Hepatocyte (in vitro differentiated cells): ENCODE results near the gene PRPS2. TPM values are rescaled to one million over a fixed set of nuclear protein-coding genes. Genes with fewer than 3 reads are reported as not detected.

Experiments used
- DNase-seq: peaks from one replicate; pipeline ENCODE4 v3.0.0-alpha.2; 2016; ENCODE audit warnings: low spot score
- H2AFZ ChIP-seq: fragments of 200-600 bp; sonication (generic); 2 replicates; pipeline ENCODE4 v1.6.0; 2016; ENCODE audit warnings: antibody characterized with exemption, mild to moderate bottlenecking
- H3K27ac ChIP-seq: fragments of 200-600 bp; sonication (generic); 2 replicates; pipeline ENCODE4 v1.5.1; 2016; ENCODE audit warnings: mild to moderate bottlenecking
- H3K27me3 ChIP-seq: fragments of 200-600 bp; sonication (generic); 2 replicates; pipeline ENCODE4 v1.6.1; 2016
- H3K36me3 ChIP-seq: fragments of 200-600 bp; sonication (generic); replicated peaks from 2 replicates; pipeline ENCODE4 v1.5.1; 2016; ENCODE audit warnings: low read depth; ENCODE audit not compliant: insufficient read depth
- H3K4me1 ChIP-seq: fragments of 200-600 bp; sonication (generic); 2 replicates; pipeline ENCODE4 v1.5.1; 2016; ENCODE audit warnings: mild to moderate bottlenecking, moderate library complexity; ENCODE audit not compliant: insufficient read depth
- H3K4me2 ChIP-seq: fragments of 200-600 bp; sonication (generic); 2 replicates; pipeline ENCODE4 v1.6.0; 2016
- H3K4me3 ChIP-seq: fragments of 200-600 bp; sonication (generic); 2 replicates; pipeline ENCODE4 v1.5.1; 2016; ENCODE audit warnings: mild to moderate bottlenecking
- H3K79me2 ChIP-seq: fragments of 200-600 bp; sonication (generic); 2 replicates; pipeline ENCODE4 v1.6.0; 2017; ENCODE audit warnings: mild to moderate bottlenecking
- H3K9me2 ChIP-seq: fragments of 200-600 bp; sonication (generic); replicated peaks from 2 replicates; pipeline ENCODE4 v1.6.0; 2017; ENCODE audit warnings: mild to moderate bottlenecking; ENCODE audit not compliant: insufficient read depth
- H3K9me3 ChIP-seq: fragments of 200-600 bp; sonication (generic); 2 replicates; pipeline ENCODE4 v1.5.1; 2016; ENCODE audit warnings: low read depth, mild to moderate bottlenecking
- H4K20me1 ChIP-seq: fragments of 200-600 bp; sonication (generic); 2 replicates; pipeline ENCODE4 v1.6.0; 2016; ENCODE audit warnings: mild to moderate bottlenecking; ENCODE audit not compliant: insufficient read depth, poor library complexity, severe bottlenecking
- CTCF ChIP-seq: fragments of 200-600 bp; sonication (generic); IDR thresholded peaks from 2 replicates; pipeline ENCODE4 v1.5.1; 2016; ENCODE audit warnings: antibody characterized with exemption, mild to moderate bottlenecking; ENCODE audit not compliant: poor library complexity
- EZH2 ChIP-seq: fragments of 200-600 bp; sonication (generic); IDR thresholded peaks from 2 replicates; pipeline ENCODE4 v1.6.1; 2016; ENCODE audit warnings: antibody characterized with exemption, mild to moderate bottlenecking, borderline replicate concordance
- EZH2phosphoT487 ChIP-seq: fragments of 200-600 bp; sonication (generic); IDR thresholded peaks from one replicate; pipeline ENCODE4 v1.6.1; 2018; ENCODE audit warnings: antibody characterized with exemption, mild to moderate bottlenecking, low read depth, moderate library complexity; ENCODE audit not compliant: unreplicated experiment, severe bottlenecking
- WGBS: methylation state at CpG from one replicate; pipeline ENCODE4 v1.1.6; 2016; ENCODE audit warnings: low lambda C conversion rate; ENCODE audit errors: missing lambda C conversion rate; 5-methylcytosine and 5-hydroxymethylcytosine counted together
- polyA plus RNA-seq: library from polyadenylated mRNA; unstranded; fragments of >200 nt; fragmentation: Nextera tagmentation; extraction: Ambion mirVana; gene quantifications from 2 replicates; pipeline ENCODE4 v1.2.1, GENCODE V29; 2016
- total RNA-seq: library from RNA; depleted of rRNA; stranded (reverse); fragments of >200 nt; gene quantifications from 2 replicates; pipeline ENCODE4 v1.2.3, GENCODE V29; 2014

Gene PRPS2
- total and polyA plus RNA-seq, 2 experiments from 2014 or later: 60.8 to 64.1 TPM

DNA sequence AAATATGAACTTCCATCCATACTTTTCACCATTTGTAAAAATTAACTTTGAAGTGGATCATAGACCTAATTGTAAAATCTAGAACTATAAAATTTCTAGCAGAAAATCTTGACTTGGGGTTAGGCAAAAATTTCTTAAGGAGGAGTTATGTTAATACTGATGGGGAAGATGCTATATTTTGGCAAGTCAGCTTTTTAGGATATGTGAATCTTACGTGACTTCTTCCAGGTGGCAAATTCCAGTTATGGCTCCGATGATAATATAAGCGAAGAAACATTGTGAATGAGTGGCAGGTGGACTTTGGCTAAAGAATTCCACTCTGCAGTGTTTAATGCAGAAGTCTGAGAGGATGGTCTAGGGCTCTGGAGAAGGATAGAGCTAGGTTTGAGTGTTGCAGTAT, 1.5 kb downstream of the PRPS2 start:
- no peak overlapping the region for H2AFZ ChIP-seq
- peaks cover 14% of the 10 kb centered on the region for H3K79me2 ChIP-seq
- no peaks in the 10 kb centered on the region for H3K36me3 ChIP-seq
- H3K4me1 ChIP-seq: no peaks in the 10 kb centered on the region
- H3K27ac ChIP-seq: no peak overlapping the region
- WGBS: 69% methylated on average over 3 of the region's 3 CpGs
- peak overlapping the region; percentile 77 for H3K4me2 ChIP-seq
- no peak for DNase-seq
- no peaks in the 10 kb centered on the region for H3K9me2 ChIP-seq
- H4K20me1 ChIP-seq: no peaks in the 10 kb centered on the region
- no peaks in the 10 kb centered on the region for H3K27me3 ChIP-seq
- no peaks in the 10 kb centered on the region for H3K9me3 ChIP-seq
- no peak overlapping the region for H3K4me3 ChIP-seq
- TF ChIP-seq EZH2phosphoT487 (no peak), CTCF (no peak), EZH2 (no peak)

DNA sequence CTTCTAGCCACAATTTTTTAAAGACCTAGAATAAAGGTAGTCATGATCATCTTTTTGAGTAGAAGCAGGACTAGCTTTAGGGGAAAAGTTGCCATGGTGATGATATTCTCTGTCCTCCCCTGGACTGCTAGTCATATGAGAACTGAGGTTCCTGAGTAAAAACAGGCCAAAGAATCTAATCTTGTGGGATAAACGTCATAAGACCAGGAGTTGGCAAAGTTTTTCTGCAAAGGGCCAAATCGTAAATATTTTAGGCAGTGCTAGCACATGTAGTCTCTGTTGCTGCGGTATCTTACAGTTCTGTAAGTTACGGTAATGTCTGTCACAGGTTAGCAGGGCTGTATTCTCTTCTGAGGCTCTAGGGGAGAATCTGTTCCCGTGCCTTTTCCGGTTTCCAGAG, 3.4 kb downstream of the PRPS2 start:
- no peaks in the 10 kb centered on the region for H3K9me3 ChIP-seq
- WGBS: 70% methylated on average over 6 of the region's 6 CpGs
- no peak for TF ChIP-seq EZH2phosphoT487
- no peak for TF ChIP-seq EZH2
- TF ChIP-seq CTCF: no peak

GRCh38 chrX:12798601-12799000, 7.4 kb downstream of the PRPS2 start:
- Histone ChIP-seq H3K27me3 (no peaks in the 10 kb centered on the region), H3K4me3 (no peak overlapping the region), H3K4me2 (no peak overlapping the region), H2AFZ (no peak overlapping the region), H3K27ac (no peak overlapping the region), H3K4me1 (no peaks in the 10 kb centered on the region), H3K9me2 (no peaks in the 10 kb centered on the region), H4K20me1 (no peaks in the 10 kb centered on the region), H3K36me3 (no peaks in the 10 kb centered on the region), H3K9me3 (no peaks in the 10 kb centered on the region), H3K79me2 (peaks cover 7% of the 10 kb centered on the region)
- 70% methylated on average over 3 of the region's 3 CpGs for WGBS
- no peak for DNase-seq
- no peak for TF ChIP-seq EZH2
- TF ChIP-seq CTCF: no peak
- TF ChIP-seq EZH2phosphoT487: no peak

More for the DNA sequence above, 3.4 kb downstream of the PRPS2 start:
- H3K4me3 ChIP-seq: no peak overlapping the region
- H3K27ac ChIP-seq: peak overlapping the region; percentile 34
- H4K20me1 ChIP-seq: no peaks in the 10 kb centered on the region
- no peaks in the 10 kb centered on the region for H3K9me2 ChIP-seq
- H3K36me3 ChIP-seq: no peaks in the 10 kb centered on the region
- no peak overlapping the region for H3K4me2 ChIP-seq
- H3K4me1 ChIP-seq: no peaks in the 10 kb centered on the region
- H3K79me2 ChIP-seq: peaks cover 14% of the 10 kb centered on the region
- DNase-seq: peak; percentile 20
- no peak overlapping the region for H2AFZ ChIP-seq
- no peaks in the 10 kb centered on the region for H3K27me3 ChIP-seq

- H3K36me3 ChIP-seq: no peaks in the 10 kb centered on the region
- no peak overlapping the region for H3K27ac ChIP-seq
- no peak overlapping the region for H3K4me2 ChIP-seq
- H3K79me2 ChIP-seq: peaks cover 2% of the 10 kb centered on the region
- no peak overlapping the region for H2AFZ ChIP-seq
- no peaks in the 10 kb centered on the region for H3K27me3 ChIP-seq
- DNase-seq: no peak
- no peaks in the 10 kb centered on the region for H3K9me3 ChIP-seq
- TF ChIP-seq CTCF (no peak), EZH2phosphoT487 (no peak), EZH2 (no peak)
- H3K9me2 ChIP-seq: no peaks in the 10 kb centered on the region
- H3K4me3 ChIP-seq: no peak overlapping the region
- no peaks in the 10 kb centered on the region for H3K4me1 ChIP-seq
- 87% methylated on average over 13 of the region's 13 CpGs for WGBS
- H4K20me1 ChIP-seq: no peaks in the 10 kb centered on the region
Measured at GRCh38 chrX:12799118-12799517, 7.9 kb downstream of the PRPS2 start.
